HG03060 (cell line): ENCODE data around the gene ROR2.

Source experiments
- ATAC-seq: cut with Tn5 transposase; IDR thresholded peaks from one replicate; pipeline ENCODE4 v1.9.1; 2021; ENCODE audit warnings: low read depth, moderate number of reproducible peaks; ENCODE audit not compliant: unreplicated experiment

ROR2 gene

GRCh38 chr9:91730806-91731205 lies 219.2 kb downstream of the ROR2 start:
- no peak for ATAC-seq

- ATAC-seq = no peak
These were observed 220.5 kb downstream of the ROR2 start for GRCh38 chr9:91729558-91729842.

GRCh38 chr9:91727972-91728371 lies 222.1 kb downstream of the ROR2 start:
- no peak for ATAC-seq

- ATAC-seq = no peak
These were observed 222.6 kb downstream of the ROR2 start for GRCh38 chr9:91727316-91727861.

GRCh38 chr9:91726406-91727100 lies 223.5 kb downstream of the ROR2 start:
- no peak for ATAC-seq

GRCh38 chr9:91725651-91726050 lies 224.4 kb downstream of the ROR2 start:
- no peak for ATAC-seq

- ATAC-seq = no peak
These were observed 225.2 kb downstream of the ROR2 start for GRCh38 chr9:91724609-91725505.

- ATAC-seq = no peak
These were observed 226.0 kb downstream of the ROR2 start for GRCh38 chr9:91724068-91724440.

GRCh38 chr9:91723420-91724067 lies 226.5 kb downstream of the ROR2 start:
- ATAC-seq = no peak

GRCh38 chr9:91720751-91721705 lies 229.0 kb downstream of the ROR2 start:
- ATAC-seq = no peak

- no peak for ATAC-seq
These were observed 229.7 kb downstream of the ROR2 start for GRCh38 chr9:91720313-91720712.

- ATAC-seq = no peak
These were observed 232.0 kb downstream of the ROR2 start for GRCh38 chr9:91718071-91718470.

GRCh38 chr9:91716815-91717214 lies 233.2 kb downstream of the ROR2 start:
- no peak for ATAC-seq

- ATAC-seq = no peak
These were observed 233.8 kb downstream of the ROR2 start for GRCh38 chr9:91716239-91716638.

- no peak for ATAC-seq
These were observed 235.0 kb downstream of the ROR2 start for GRCh38 chr9:91714874-91715615.

- no peak for ATAC-seq
These were observed 235.8 kb downstream of the ROR2 start for GRCh38 chr9:91714020-91714806.

- ATAC-seq = no peak
These were observed 237.2 kb downstream of the ROR2 start for GRCh38 chr9:91712811-91713210.

GRCh38 chr9:91711755-91712601 lies 238.1 kb downstream of the ROR2 start:
- peak; percentile 82 for ATAC-seq
